A549 (cell line): ENCODE results near the gene ELK1.

Experiments
- CTCF ChIP-seq: fragments of >200 bp; sonication (Bioruptor Twin); formaldehyde crosslinking; IDR thresholded peaks from 3 replicates; pipeline ENCODE4 v1.5.1; 2016
- E2F6 ChIP-seq: IDR thresholded peaks from 2 replicates; pipeline ENCODE4 v1.6.1; 2012; ENCODE audit warnings: low read depth, borderline replicate concordance
- MAX ChIP-seq: IDR thresholded peaks from 2 replicates; pipeline ENCODE4 v1.6.1; 2012
- POLR2A ChIP-seq: IDR thresholded peaks from 2 replicates; pipeline ENCODE4 v1.6.1; 2012; ENCODE audit warnings: mild to moderate bottlenecking, low read length
- REST ChIP-seq: fragments of 200-600 bp; sonication (generic); IDR thresholded peaks from 2 replicates; pipeline ENCODE4 v1.6.1; 2016; ENCODE audit warnings: antibody characterized with exemption, mild to moderate bottlenecking, moderate library complexity
- TF ChIP-seq, protein P1 (sequence below): IDR thresholded peaks from 2 replicates; pipeline ENCODE4 v1.6.1; 2012

DNA sequence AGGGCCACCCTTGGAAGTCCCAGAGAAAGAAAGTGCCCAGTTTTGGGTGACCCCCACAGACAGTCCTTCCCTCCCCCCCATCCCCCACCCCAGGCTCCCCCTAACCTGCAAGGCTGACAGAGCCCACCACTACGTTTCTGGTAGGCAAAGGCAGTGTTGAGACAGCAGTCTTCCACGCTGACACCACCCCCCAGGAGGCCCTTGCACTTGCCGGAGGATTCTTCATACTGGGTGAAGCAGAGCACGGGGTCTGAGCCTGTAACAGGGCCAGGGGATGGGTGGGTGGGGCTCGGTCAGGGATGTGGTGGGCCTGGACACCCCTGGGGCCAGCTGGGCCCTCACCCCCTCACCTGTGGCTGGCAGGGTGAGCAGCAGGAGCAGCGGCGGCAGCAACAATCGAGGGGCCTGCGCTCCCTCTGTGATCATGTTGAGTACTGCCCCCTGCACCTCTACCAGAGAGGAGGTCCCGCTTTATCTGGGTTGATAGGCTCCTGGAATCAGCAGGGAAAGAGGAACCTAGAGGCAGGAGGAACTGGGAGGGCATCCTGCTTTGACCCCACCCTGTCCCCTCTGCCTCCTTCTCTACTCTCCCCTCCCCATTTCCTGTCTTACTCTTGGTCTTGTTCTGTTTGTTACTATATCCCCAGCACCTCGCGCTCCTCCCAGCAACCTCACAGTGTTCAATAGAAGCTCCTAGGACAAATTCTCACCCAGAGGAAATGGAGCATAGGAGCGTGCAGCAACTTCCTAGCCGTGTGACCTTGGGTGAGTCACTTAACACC lies 20.8 kb downstream of the ELK1 start, which contains the start of gene CFP:
- no peak for TF ChIP-seq POLR2A
- TF ChIP-seq, protein P1, sequence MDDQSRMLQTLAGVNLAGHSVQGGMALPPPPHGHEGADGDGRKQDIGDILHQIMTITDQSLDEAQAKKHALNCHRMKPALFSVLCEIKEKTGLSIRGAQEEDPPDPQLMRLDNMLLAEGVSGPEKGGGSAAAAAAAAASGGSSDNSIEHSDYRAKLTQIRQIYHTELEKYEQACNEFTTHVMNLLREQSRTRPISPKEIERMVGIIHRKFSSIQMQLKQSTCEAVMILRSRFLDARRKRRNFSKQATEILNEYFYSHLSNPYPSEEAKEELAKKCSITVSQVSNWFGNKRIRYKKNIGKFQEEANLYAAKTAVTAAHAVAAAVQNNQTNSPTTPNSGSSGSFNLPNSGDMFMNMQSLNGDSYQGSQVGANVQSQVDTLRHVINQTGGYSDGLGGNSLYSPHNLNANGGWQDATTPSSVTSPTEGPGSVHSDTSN = no peak
- TF ChIP-seq REST = no peak
- no peak for TF ChIP-seq MAX
- TF ChIP-seq E2F6 = no peak
- TF ChIP-seq CTCF = no peak
